ENCODE results near the gene ANKFY1.

ANKFY1 gene

DNA sequence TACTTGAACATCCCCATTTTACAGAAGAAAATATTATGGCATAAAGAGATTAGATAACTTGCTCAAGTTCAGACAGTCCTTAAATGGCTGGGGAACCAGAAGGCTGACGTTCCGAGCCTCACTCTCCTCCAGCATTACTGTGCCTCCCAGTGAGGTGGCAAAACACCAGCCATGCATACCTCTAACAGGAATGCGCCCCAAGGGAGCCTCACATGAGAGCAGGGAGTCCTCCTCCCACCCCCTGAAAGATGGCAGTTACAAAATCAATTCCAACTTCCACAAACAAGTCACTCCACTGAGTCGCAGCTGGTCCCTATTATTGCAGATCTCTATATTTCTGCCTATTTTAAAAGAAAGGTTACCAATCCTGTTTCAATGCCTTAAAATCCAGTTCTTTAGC is 55.5 kb downstream of the ANKFY1 start:
- H3K4me2 ChIP-seq (ENCODE audit: insufficient read depth, low read length) = no peak overlapping the region

DNA sequence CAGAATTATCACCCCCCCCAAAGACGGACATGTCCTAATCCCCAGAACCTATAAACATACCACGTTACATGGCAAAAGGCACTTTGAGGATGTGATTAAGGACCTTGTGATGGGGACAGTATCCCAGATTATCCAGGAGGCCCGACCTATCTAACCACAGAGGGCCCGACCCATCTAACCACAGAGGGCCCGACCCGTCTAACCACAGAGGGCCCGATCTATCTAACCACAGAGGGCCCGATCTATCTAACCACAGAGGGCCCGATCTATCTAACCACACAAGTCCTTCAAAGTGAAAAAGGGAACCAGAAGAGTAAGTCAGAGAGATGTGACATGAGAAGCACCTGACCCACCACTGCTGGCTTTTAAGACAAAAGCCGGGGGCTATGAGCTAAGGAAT is 56.8 kb downstream of the ANKFY1 start:
- no peak for TF ChIP-seq EZH2 (IDR thresholded peaks at IDR 0.05; ENCODE audit: borderline replicate concordance, low read depth, low read length, severe bottlenecking)
- TF ChIP-seq, protein P1, sequence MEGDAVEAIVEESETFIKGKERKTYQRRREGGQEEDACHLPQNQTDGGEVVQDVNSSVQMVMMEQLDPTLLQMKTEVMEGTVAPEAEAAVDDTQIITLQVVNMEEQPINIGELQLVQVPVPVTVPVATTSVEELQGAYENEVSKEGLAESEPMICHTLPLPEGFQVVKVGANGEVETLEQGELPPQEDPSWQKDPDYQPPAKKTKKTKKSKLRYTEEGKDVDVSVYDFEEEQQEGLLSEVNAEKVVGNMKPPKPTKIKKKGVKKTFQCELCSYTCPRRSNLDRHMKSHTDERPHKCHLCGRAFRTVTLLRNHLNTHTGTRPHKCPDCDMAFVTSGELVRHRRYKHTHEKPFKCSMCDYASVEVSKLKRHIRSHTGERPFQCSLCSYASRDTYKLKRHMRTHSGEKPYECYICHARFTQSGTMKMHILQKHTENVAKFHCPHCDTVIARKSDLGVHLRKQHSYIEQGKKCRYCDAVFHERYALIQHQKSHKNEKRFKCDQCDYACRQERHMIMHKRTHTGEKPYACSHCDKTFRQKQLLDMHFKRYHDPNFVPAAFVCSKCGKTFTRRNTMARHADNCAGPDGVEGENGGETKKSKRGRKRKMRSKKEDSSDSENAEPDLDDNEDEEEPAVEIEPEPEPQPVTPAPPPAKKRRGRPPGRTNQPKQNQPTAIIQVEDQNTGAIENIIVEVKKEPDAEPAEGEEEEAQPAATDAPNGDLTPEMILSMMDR (IDR thresholded peaks at IDR 0.05; ENCODE audit: borderline replicate concordance, extremely low read depth, low read length, poor library complexity, severe bottlenecking) = no peak
- H3K4me3 ChIP-seq (ENCODE audit: low read depth in 1 of 2, low read length in 2 of 2) = no peak overlapping the region
- H3K4me2 ChIP-seq (ENCODE audit: insufficient read depth, low read length) = no peak overlapping the region
- no peaks in the 10 kb centered on the region for H3K27me3 ChIP-seq (ENCODE audit: insufficient read depth, low read length, poor library complexity)
- H3K9me3 ChIP-seq (ENCODE audit: insufficient read depth, low read length, severe bottlenecking) = no peaks in the 10 kb centered on the region
- peaks cover 75% of the 10 kb centered on the region for H3K36me3 ChIP-seq (ENCODE audit: insufficient read depth, low read length)
- H3K79me2 ChIP-seq (ENCODE audit: insufficient read depth, low read length) = peaks cover 15% of the 10 kb centered on the region
- H3K4me1 ChIP-seq (ENCODE audit: insufficient read depth, low read length) = no peaks in the 10 kb centered on the region
- no peak overlapping the region for H3K9ac ChIP-seq (ENCODE audit: low read depth, low read length)
- DNase-seq (no peak), ATAC-seq (ENCODE audit: insufficient read depth, low read depth) (no peak)
- H2AFZ ChIP-seq (ENCODE audit: low read depth, low read length) = no peak overlapping the region
- no peak overlapping the region for H3K27ac ChIP-seq (ENCODE audit: low read length)
- peaks cover 3% of the 10 kb centered on the region for H4K20me1 ChIP-seq (ENCODE audit: insufficient read depth, low read length)

More for the DNA sequence above, 55.5 kb downstream of the ANKFY1 start:
- H3K79me2 ChIP-seq (ENCODE audit: insufficient read depth, low read length) = peaks cover 22% of the 10 kb centered on the region
- no peak overlapping the region for H3K27ac ChIP-seq (ENCODE audit: low read length)
- no peak for DNase-seq
- H3K9me3 ChIP-seq (ENCODE audit: insufficient read depth, low read length, severe bottlenecking) = no peaks in the 10 kb centered on the region
- H3K27me3 ChIP-seq (ENCODE audit: insufficient read depth, low read length, poor library complexity) = no peaks in the 10 kb centered on the region
- H2AFZ ChIP-seq (ENCODE audit: low read depth, low read length) = no peak overlapping the region
- TF ChIP-seq EZH2 (IDR thresholded peaks at IDR 0.05; ENCODE audit: borderline replicate concordance, low read depth, low read length, severe bottlenecking) = no peak
- TF ChIP-seq, protein P1 (IDR thresholded peaks at IDR 0.05; ENCODE audit: borderline replicate concordance, extremely low read depth, low read length, poor library complexity, severe bottlenecking) = no peak
- H3K4me3 ChIP-seq (ENCODE audit: low read depth in 1 of 2, low read length in 2 of 2) = no peak overlapping the region
- no peak for ATAC-seq (ENCODE audit: insufficient read depth, low read depth)
- peaks cover 3% of the 10 kb centered on the region for H4K20me1 ChIP-seq (ENCODE audit: insufficient read depth, low read length)
- H3K4me1 ChIP-seq (ENCODE audit: insufficient read depth, low read length) = no peaks in the 10 kb centered on the region
- H3K9ac ChIP-seq (ENCODE audit: low read depth, low read length) = no peak overlapping the region
- peaks cover 74% of the 10 kb centered on the region for H3K36me3 ChIP-seq (ENCODE audit: insufficient read depth, low read length)

DNA sequence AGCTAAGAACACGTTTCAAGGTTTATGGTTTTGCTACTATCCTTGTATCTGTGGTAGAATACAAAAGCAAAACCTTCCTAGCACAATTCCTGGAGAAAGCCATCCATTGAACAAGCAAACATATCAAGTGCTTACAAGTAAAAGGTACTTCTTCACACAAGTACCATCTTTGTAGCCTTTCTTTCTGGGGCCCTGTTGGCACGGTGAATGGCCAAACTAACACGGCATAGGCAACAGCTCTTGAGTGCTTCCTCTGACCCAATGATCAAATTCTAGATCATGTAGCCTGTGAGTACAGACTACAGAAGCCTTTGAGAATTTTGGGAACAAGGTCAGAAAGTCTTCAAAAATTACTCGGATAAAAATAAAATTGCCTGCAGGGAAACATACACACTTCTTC is 57.9 kb downstream of the ANKFY1 start:
- no peaks in the 10 kb centered on the region for H3K4me1 ChIP-seq (ENCODE audit: insufficient read depth, low read length)
- peaks cover 73% of the 10 kb centered on the region for H3K36me3 ChIP-seq (ENCODE audit: insufficient read depth, low read length)
- TF ChIP-seq, protein P1 (IDR thresholded peaks at IDR 0.05; ENCODE audit: borderline replicate concordance, extremely low read depth, low read length, poor library complexity, severe bottlenecking) = no peak
- no peak for TF ChIP-seq EZH2 (IDR thresholded peaks at IDR 0.05; ENCODE audit: borderline replicate concordance, low read depth, low read length, severe bottlenecking)
- no peak overlapping the region for H3K27ac ChIP-seq (ENCODE audit: low read length)
- no peak overlapping the region for H3K4me2 ChIP-seq (ENCODE audit: insufficient read depth, low read length)
- DNase-seq (no peak), ATAC-seq (ENCODE audit: insufficient read depth, low read depth) (no peak)
- peaks cover 6% of the 10 kb centered on the region for H3K79me2 ChIP-seq (ENCODE audit: insufficient read depth, low read length)
- H2AFZ ChIP-seq (ENCODE audit: low read depth, low read length) = no peak overlapping the region
- no peaks in the 10 kb centered on the region for H3K27me3 ChIP-seq (ENCODE audit: insufficient read depth, low read length, poor library complexity)
- H3K4me3 ChIP-seq (ENCODE audit: low read depth in 1 of 2, low read length in 2 of 2) = no peak overlapping the region
- H3K9ac ChIP-seq (ENCODE audit: low read depth, low read length) = no peak overlapping the region
- H4K20me1 ChIP-seq (ENCODE audit: insufficient read depth, low read length) = no peaks in the 10 kb centered on the region
- no peaks in the 10 kb centered on the region for H3K9me3 ChIP-seq (ENCODE audit: insufficient read depth, low read length, severe bottlenecking)

DNA sequence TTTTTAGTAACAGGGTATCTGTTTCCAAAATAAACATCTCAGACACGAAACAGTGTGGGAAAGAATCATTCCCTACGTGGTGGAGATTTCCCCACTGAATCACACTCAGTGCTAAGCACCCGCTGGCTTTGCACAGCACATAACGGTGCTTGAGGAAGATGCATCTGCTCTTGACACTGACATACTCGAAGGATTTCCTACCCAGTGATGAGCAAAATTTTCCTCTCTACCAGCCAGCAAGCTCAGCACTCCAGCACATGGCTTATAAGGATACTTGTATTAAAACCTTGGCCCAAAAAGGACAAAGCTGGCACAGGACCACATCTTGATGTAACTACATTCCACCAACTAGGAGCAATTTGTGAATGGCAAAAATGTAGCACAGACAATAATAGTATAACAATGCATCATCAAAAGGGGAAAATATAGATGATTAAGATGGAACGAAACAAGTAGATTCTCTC is 59.0 kb downstream of the ANKFY1 start:
- Histone ChIP-seq H2AFZ (ENCODE audit: low read depth, low read length) (no peak overlapping the region), H3K9ac (ENCODE audit: low read depth, low read length) (no peak overlapping the region), H4K20me1 (ENCODE audit: insufficient read depth, low read length) (no peaks in the 10 kb centered on the region), H3K4me3 (ENCODE audit: low read depth in 1 of 2, low read length in 2 of 2) (no peak overlapping the region), H3K4me2 (ENCODE audit: insufficient read depth, low read length) (no peak overlapping the region), H3K79me2 (ENCODE audit: insufficient read depth, low read length) (peaks cover 3% of the 10 kb centered on the region; the same call in 1 of the 2 replicates), H3K9me3 (ENCODE audit: insufficient read depth, low read length, severe bottlenecking) (no peaks in the 10 kb centered on the region), H3K27me3 (ENCODE audit: insufficient read depth, low read length, poor library complexity) (no peaks in the 10 kb centered on the region), H3K27ac (ENCODE audit: low read length) (no peak overlapping the region), H3K36me3 (ENCODE audit: insufficient read depth, low read length) (peaks cover 74% of the 10 kb centered on the region), H3K4me1 (ENCODE audit: insufficient read depth, low read length) (no peaks in the 10 kb centered on the region)
- ATAC-seq (ENCODE audit: insufficient read depth, low read depth) = no peak
- TF ChIP-seq, protein P1 (IDR thresholded peaks at IDR 0.05; ENCODE audit: borderline replicate concordance, extremely low read depth, low read length, poor library complexity, severe bottlenecking) = no peak
- TF ChIP-seq EZH2 (IDR thresholded peaks at IDR 0.05; ENCODE audit: borderline replicate concordance, low read depth, low read length, severe bottlenecking) = no peak
- DNase-seq = no peak
